ENCODE data around the gene NDST4. TPM values are rescaled to one million over a fixed set of nuclear protein-coding genes. Genes with fewer than 3 reads are reported as not detected.

Gene NDST4
- total RNA-seq, 4 donors from 2014 or later = not detected

- Histone ChIP-seq H3K9me3 (no peaks in the 10 kb centered on the region), H3K36me3 (no peaks in the 10 kb centered on the region), H3K27ac (no peak overlapping the region), H3K4me1 (no peaks in the 10 kb centered on the region), H3K4me3 (no peak overlapping the region), H3K27me3 (no peaks in the 10 kb centered on the region)
- ATAC-seq = no peak
- TF ChIP-seq POLR2A (IDR thresholded peaks at IDR 0.05) = no peak
- TF ChIP-seq POLR2AphosphoS5 (IDR thresholded peaks at IDR 0.05) = no peak
- TF ChIP-seq EP300 (IDR thresholded peaks at IDR 0.05) = no peak
- TF ChIP-seq CTCF (IDR thresholded peaks at IDR 0.05) = no peak
- WGBS, 2 donors (ENCODE audit: low coverage in 1 of 2) = 82 to 87% methylated on average over 7 of the region's 7 CpGs
Observed at GRCh38 chr4:115076691-115077090, 36.7 kb downstream of the NDST4 start.

- Histone ChIP-seq H3K9me3 (no peaks in the 10 kb centered on the region), H3K36me3 (no peaks in the 10 kb centered on the region), H3K4me3 (no peak overlapping the region), H3K27ac (no peak overlapping the region), H3K27me3 (no peaks in the 10 kb centered on the region), H3K4me1 (no peaks in the 10 kb centered on the region)
- ATAC-seq = no peak
- TF ChIP-seq POLR2A (IDR thresholded peaks at IDR 0.05) = no peak
- no peak for TF ChIP-seq CTCF (IDR thresholded peaks at IDR 0.05)
- no peak for TF ChIP-seq EP300 (IDR thresholded peaks at IDR 0.05)
- no peak for TF ChIP-seq POLR2AphosphoS5 (IDR thresholded peaks at IDR 0.05)
- 22 to 27% methylated on average over 1 of the region's 1 CpG for WGBS, 2 donors (ENCODE audit: low coverage in 1 of 2)
Observed at GRCh38 chr4:115058533-115058932, 54.9 kb downstream of the NDST4 start.

- TF ChIP-seq EP300 (IDR thresholded peaks at IDR 0.05) (no peak), POLR2A (IDR thresholded peaks at IDR 0.05) (no peak), POLR2AphosphoS5 (IDR thresholded peaks at IDR 0.05) (no peak), CTCF (IDR thresholded peaks at IDR 0.05) (no peak)
- no peak overlapping the region for H3K4me3 ChIP-seq
- H3K27me3 ChIP-seq = no peaks in the 10 kb centered on the region
- H3K27ac ChIP-seq = no peak overlapping the region
- H3K4me1 ChIP-seq = no peaks in the 10 kb centered on the region
- H3K36me3 ChIP-seq = no peaks in the 10 kb centered on the region
- H3K9me3 ChIP-seq = no peaks in the 10 kb centered on the region
- 77% methylated on average over 3 of the region's 4 CpGs; no CpG with 5 or more reads in 1 of the 2 donors for WGBS, 2 donors (ENCODE audit: low coverage in 1 of 2)
- ATAC-seq = no peak
Observed at GRCh38 chr4:115054836-115055235, 58.6 kb downstream of the NDST4 start.

- Histone ChIP-seq H3K4me3 (no peak overlapping the region), H3K9me3 (no peaks in the 10 kb centered on the region), H3K27me3 (no peaks in the 10 kb centered on the region), H3K36me3 (no peaks in the 10 kb centered on the region), H3K4me1 (no peaks in the 10 kb centered on the region), H3K27ac (no peak overlapping the region)
- TF ChIP-seq POLR2AphosphoS5 (IDR thresholded peaks at IDR 0.05) = no peak
- no peak for TF ChIP-seq EP300 (IDR thresholded peaks at IDR 0.05)
- WGBS, 2 donors (ENCODE audit: low coverage in 1 of 2) = 81 to 83% methylated on average over 1 of the region's 1 CpG
- ATAC-seq = no peak
Observed at GRCh38 chr4:115053313-115053712, 60.1 kb downstream of the NDST4 start.

- no peak for TF ChIP-seq CTCF (IDR thresholded peaks at IDR 0.05)
- no peak for TF ChIP-seq EP300 (IDR thresholded peaks at IDR 0.05)
- no peak for TF ChIP-seq POLR2A (IDR thresholded peaks at IDR 0.05)
- no peak for TF ChIP-seq POLR2AphosphoS5 (IDR thresholded peaks at IDR 0.05)
- H3K4me1 ChIP-seq = no peaks in the 10 kb centered on the region
- no peak for ATAC-seq
- no peak overlapping the region for H3K27ac ChIP-seq
- no peaks in the 10 kb centered on the region for H3K27me3 ChIP-seq
- no peaks in the 10 kb centered on the region for H3K36me3 ChIP-seq
- H3K4me3 ChIP-seq = no peak overlapping the region
- 48 to 53% methylated on average over 3 of the region's 3 CpGs for WGBS, 2 donors (ENCODE audit: low coverage in 1 of 2)
- no peaks in the 10 kb centered on the region for H3K9me3 ChIP-seq
Observed at GRCh38 chr4:115042496-115042895, 70.9 kb downstream of the NDST4 start.
